T-cell (primary cell): ENCODE measurements around the gene SH3PXD2B. TPM values are rescaled to one million over a fixed set of nuclear protein-coding genes. Genes with fewer than 3 reads are reported as not detected.

ENCODE experiments used
- ATAC-seq, 4 experiments: fragments of 200-7000 bp in 3 of 4; fragments of 150-1000 bp in 1 of 4; cut with Tn5 transposase; replicated peaks in 1 of 4; 1 replicate in 3 of 4; 2 replicates in 1 of 4; pipeline ENCODE4 v1.10.0; 2021; ENCODE audit warnings: moderate library complexity in 3 of 4, mild to moderate bottlenecking in 2 of 4, moderate number of reproducible peaks in 1 of 4
- CTCF ChIA-PET, 2 donors: fragments of 300-600 bp; sonication (Branson Sonifier 250); formaldehyde crosslinking; loops; one replicate each; lab custom pipeline; 2022; ENCODE audit warnings: antibody characterized with exemption in 2 of 2; lab: Charles Lee
- POLR2A ChIA-PET, 2 donors: fragments of 300-600 bp; sonication (Branson Sonifier 250); formaldehyde crosslinking; loops; one replicate each; lab custom pipeline; 2022; ENCODE audit warnings: antibody characterized with exemption in 2 of 2; lab: Charles Lee
- DNase-seq, 35 experiments: peaks; one replicate each; pipeline versions ENCODE4 v3.0.0 to v3.0.0-alpha.2; 2013 to 2023
- H3K27ac ChIP-seq: one replicate; pipeline ENCODE4 v1.5.1; 2013; ENCODE audit warnings: low read length
- H3K27me3 ChIP-seq, 2 experiments: replicated peaks in 1 of 2; 1 replicate in 1 of 2; 2 replicates in 1 of 2; pipeline versions ENCODE4 v1.6.1 to v1.7.0; 2013; ENCODE audit warnings: low read length in 1 of 2, mixed read lengths in 1 of 2; ENCODE audit not compliant: control insufficient read depth in 2 of 2, insufficient read depth in 2 of 2; ENCODE audit errors: extremely low read depth in 1 of 2
- H3K36me3 ChIP-seq, 2 donors: 1 replicate in 1 of 2; 2 replicates in 1 of 2; pipeline versions ENCODE4 v1.6.1 to v1.7.0; 2013; ENCODE audit warnings: low read length in 1 of 2; ENCODE audit not compliant: control insufficient read depth in 2 of 2, insufficient read depth in 1 of 2; ENCODE audit errors: extremely low read depth in 1 of 2
- H3K4me1 ChIP-seq, 2 experiments: 1 replicate in 1 of 2; 2 replicates in 1 of 2; pipeline versions ENCODE4 v1.6.1 to v1.7.0; 2013; ENCODE audit warnings: low read length in 2 of 2, mixed read lengths in 1 of 2; ENCODE audit not compliant: insufficient read depth in 2 of 2, control insufficient read depth in 1 of 2; ENCODE audit errors: extremely low read depth in 1 of 2
- H3K4me3 ChIP-seq, 2 donors: 1 replicate in 1 of 2; 2 replicates in 1 of 2; pipeline versions ENCODE4 v1.5.1 to v1.7.0; 2013; ENCODE audit warnings: mild to moderate bottlenecking in 2 of 2, low read length in 1 of 2, moderate library complexity in 1 of 2; ENCODE audit not compliant: control insufficient read depth in 1 of 2; ENCODE audit errors: extremely low read depth in 1 of 2
- H3K9me3 ChIP-seq: 2 replicates; pipeline ENCODE4 v1.7.0; 2013
- H3K27ac Mint-ChIP-seq, 2 donors: one replicate each; pipeline ENCODE4 v1.8.0; 2020 to 2021; ENCODE audit warnings: mild to moderate bottlenecking in 2 of 2, mixed read lengths in 2 of 2
- H3K27me3 Mint-ChIP-seq, 2 donors: one replicate each; pipeline ENCODE4 v1.8.0; 2021 to 2022; ENCODE audit warnings: mixed read lengths in 2 of 2
- H3K36me3 Mint-ChIP-seq: one replicate; pipeline ENCODE4 v1.8.0; 2021; ENCODE audit warnings: mixed read lengths
- H3K4me1 Mint-ChIP-seq, 3 donors: one replicate each; pipeline ENCODE4 v1.8.0; 2020 to 2022; ENCODE audit warnings: mixed read lengths in 3 of 3, mild to moderate bottlenecking in 1 of 3
- H3K4me3 Mint-ChIP-seq, 3 donors: one replicate each; pipeline ENCODE4 v1.8.0; 2020 to 2022; ENCODE audit warnings: mild to moderate bottlenecking in 3 of 3, mixed read lengths in 3 of 3, moderate library complexity in 3 of 3
- H3K9me3 Mint-ChIP-seq, 3 donors: one replicate each; pipeline ENCODE4 v1.8.0; 2020 to 2022; ENCODE audit warnings: mixed read lengths in 3 of 3
- WGBS: methylation state at CpG from one replicate; pipeline ENCODE4 v1.1.5; 2013; ENCODE audit warnings: missing lambda C conversion rate; ENCODE audit not compliant: insufficient coverage; 5-methylcytosine and 5-hydroxymethylcytosine counted together
- total RNA-seq, 35 experiments: library from RNA in 6 of 35; stranded (reverse) in 6 of 35; fragments of 120-200 nt in 1 of 35; gene quantifications; one replicate each; pipeline versions ENCODE4 v1.2.1 to v1.2.4 and lab custom pipeline; 2013 to 2026

The SH3PXD2B gene
- total RNA-seq, 5 donors from 2014 or later (not counting 1 experiment from before 2014, with no cell fraction given): 0.15 to 0.69 (median 0.38) TPM

DNA sequence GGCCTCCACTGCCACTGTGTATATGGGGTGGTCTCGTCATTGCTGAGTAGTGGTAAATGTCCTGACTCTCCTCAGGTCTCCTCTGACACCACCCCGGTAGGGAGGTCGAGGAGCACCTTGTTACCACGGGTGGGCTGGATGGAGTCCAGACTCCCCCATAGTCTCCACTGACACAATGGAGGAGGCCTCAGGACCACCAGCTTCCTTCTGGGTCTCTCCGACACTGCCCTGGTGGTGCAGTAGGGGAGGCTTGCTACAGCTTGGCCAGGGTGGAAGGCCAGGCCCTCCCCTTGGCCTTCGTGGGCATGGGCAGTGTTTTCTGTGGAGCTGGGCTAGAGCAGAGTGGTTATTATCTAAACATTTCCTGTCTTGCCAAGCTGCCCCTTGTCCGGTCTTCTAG is 15.4 kb upstream of the SH3PXD2B start:
- DNase-seq (no peak), ATAC-seq (no peak)
- Mint-ChIP-seq H3K27ac (no peak overlapping the region), H3K36me3 (no peaks in the 10 kb centered on the region), H3K4me1 (no peaks in the 10 kb centered on the region), H3K9me3 (peaks cover 0 to 8% (median 2%) of the 10 kb centered on the region in 3 donors), H3K4me3 (no peak overlapping the region), H3K27me3 (peaks cover 4 to 16% of the 10 kb centered on the region in 2 donors)
- no peaks in the 10 kb centered on the region for H3K36me3 ChIP-seq
- H3K4me1 ChIP-seq: no peaks in the 10 kb centered on the region
- no peak overlapping the region for H3K27ac ChIP-seq
- ChIA-PET POLR2A (no interaction called here), CTCF (no interaction called here)
- WGBS: no CpG with 5 or more reads among the region's 7 CpGs
- H3K27me3 ChIP-seq: peaks cover 0 to 18% of the 10 kb centered on the region in 2 experiments
- no peaks in the 10 kb centered on the region for H3K9me3 ChIP-seq
- H3K4me3 ChIP-seq: no peak overlapping the region

DNA sequence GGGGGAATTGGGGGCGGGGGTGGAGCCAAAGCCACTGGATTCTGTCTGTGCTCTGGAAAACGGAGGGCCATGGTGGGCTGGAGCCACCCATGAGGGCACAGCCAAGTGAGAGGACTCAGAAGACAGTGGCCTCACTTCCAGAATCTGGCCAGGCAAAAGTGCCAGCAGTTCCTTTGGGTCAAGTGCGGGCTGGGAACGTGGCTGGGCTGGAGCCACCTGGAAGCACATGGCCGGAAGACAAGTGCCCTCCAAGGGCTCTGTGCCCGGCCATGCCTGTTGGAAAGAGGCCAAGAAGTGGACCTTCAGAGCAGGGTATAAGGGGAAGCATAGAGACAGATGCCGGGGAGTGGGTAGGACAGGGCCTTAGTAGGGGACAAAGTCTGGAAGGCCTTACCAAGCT is 11.7 kb upstream of the SH3PXD2B start:
- peaks cover 0 to 15% of the 10 kb centered on the region in 2 experiments for H3K27me3 ChIP-seq
- no peaks in the 10 kb centered on the region for H3K9me3 ChIP-seq
- DNase-seq (no peak), ATAC-seq (no peak)
- H3K27ac Mint-ChIP-seq: no peak overlapping the region
- no peaks in the 10 kb centered on the region for H3K36me3 ChIP-seq
- H3K27ac ChIP-seq: no peak overlapping the region
- H3K4me1 ChIP-seq: peaks cover 0 to 3% of the 10 kb centered on the region in 2 experiments
- peaks cover 4 to 7% of the 10 kb centered on the region in 2 donors for H3K27me3 Mint-ChIP-seq
- H3K4me3 Mint-ChIP-seq: no peak overlapping the region
- 88% methylated on average over 7 of the region's 7 CpGs for WGBS
- CTCF ChIA-PET: interaction anchor here in 1 of 2 donors (1.1 kb wide), 1 partner anchor 19 kb away, joined by 4 read pairs; no protein-coding TSS in a partner anchor
- POLR2A ChIA-PET: no interaction called here
- H3K4me3 ChIP-seq: no peak overlapping the region
- peaks cover 6 to 8% (median 8%) of the 10 kb centered on the region in 3 donors for H3K4me1 Mint-ChIP-seq
- H3K36me3 Mint-ChIP-seq: peaks cover 5% of the 10 kb centered on the region
- H3K9me3 Mint-ChIP-seq: peaks cover 3 to 18% (median 10%) of the 10 kb centered on the region in 3 donors

- POLR2A ChIA-PET: no interaction called here
- peaks cover 3 to 8% of the 10 kb centered on the region in 2 experiments for H3K4me1 ChIP-seq
- peaks cover 0 to 15% of the 10 kb centered on the region in 2 experiments for H3K27me3 ChIP-seq
Observed at GRCh38 chr5:172463031-172463430, 8.7 kb upstream of the SH3PXD2B start.

DNA sequence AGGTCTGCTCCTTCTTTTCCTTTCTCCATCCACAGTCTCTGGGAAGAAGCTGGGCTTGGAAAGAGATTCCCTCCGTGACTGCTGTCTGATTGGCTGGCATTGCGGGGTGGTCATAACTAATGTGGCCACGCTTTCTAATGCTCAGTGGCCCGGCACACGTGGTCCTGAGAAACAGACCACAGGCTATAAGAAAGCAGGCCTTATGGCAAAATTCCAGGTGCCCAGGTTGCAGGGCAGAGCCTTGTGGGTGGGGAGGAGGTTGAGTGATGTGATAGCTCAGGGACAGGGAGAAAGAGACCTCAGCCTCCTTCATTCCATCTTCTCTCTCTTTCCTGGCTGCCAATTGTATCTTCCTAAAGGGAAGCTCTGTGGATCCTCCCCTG is 5.4 kb upstream of the SH3PXD2B start:
- peaks cover 4 to 7% of the 10 kb centered on the region in 2 donors for H3K27me3 Mint-ChIP-seq
- DNase-seq (no peak), ATAC-seq (no peak)
- H3K4me3 Mint-ChIP-seq: no peak overlapping the region
- no peaks in the 10 kb centered on the region for H3K36me3 ChIP-seq
- peaks cover 0 to 31% of the 10 kb centered on the region in 2 experiments for H3K27me3 ChIP-seq
- H3K36me3 Mint-ChIP-seq: peaks cover 5% of the 10 kb centered on the region
- POLR2A ChIA-PET: no interaction called here
- H3K9me3 Mint-ChIP-seq: peaks cover 3 to 10% (median 8%) of the 10 kb centered on the region in 3 donors
- H3K4me1 Mint-ChIP-seq: peaks cover 14 to 26% (median 17%) of the 10 kb centered on the region in 3 donors
- CTCF ChIA-PET: interaction anchor here (0.6 to 2.4 kb wide), 3 partner anchors 8 to 230 kb away, joined by 3 to 12 read pairs (median 5); no protein-coding TSS in a partner anchor
- no peaks in the 10 kb centered on the region for H3K9me3 ChIP-seq
- no peak overlapping the region for H3K27ac Mint-ChIP-seq
- no peak overlapping the region for H3K27ac ChIP-seq
- 85% methylated on average over 4 of the region's 5 CpGs for WGBS
- peaks cover 3 to 10% of the 10 kb centered on the region in 2 experiments for H3K4me1 ChIP-seq
- no peak overlapping the region for H3K4me3 ChIP-seq

More at GRCh38 chr5:172463031-172463430, 8.7 kb upstream of the SH3PXD2B start:
- DNase-seq (no peak), ATAC-seq (no peak)
- Mint-ChIP-seq H3K9me3 (peaks cover 3 to 13% (median 8%) of the 10 kb centered on the region in 3 donors), H3K36me3 (peaks cover 5% of the 10 kb centered on the region), H3K4me3 (no peak overlapping the region), H3K4me1 (peaks cover 11 to 23% (median 14%) of the 10 kb centered on the region in 3 donors), H3K27ac (no peak overlapping the region), H3K27me3 (peaks cover 0 to 2% of the 10 kb centered on the region in 2 donors)
- Histone ChIP-seq H3K27ac (no peak overlapping the region), H3K36me3 (no peaks in the 10 kb centered on the region), H3K4me3 (no peak overlapping the region), H3K9me3 (no peaks in the 10 kb centered on the region)
- CTCF ChIA-PET: no interaction called here
- 83% methylated on average over 6 of the region's 9 CpGs for WGBS

GRCh38 chr5:172458976-172459782 is 4.9 kb upstream of the SH3PXD2B start:
- ATAC-seq: no peak
- no peak overlapping the region for H3K4me3 ChIP-seq
- Mint-ChIP-seq H3K27ac (no peak overlapping the region), H3K4me1 (peaks cover 16 to 29% (median 19%) of the 10 kb centered on the region in 3 donors), H3K27me3 (peaks cover 6 to 8% of the 10 kb centered on the region in 2 donors), H3K9me3 (peaks cover 3 to 8% (median 8%) of the 10 kb centered on the region in 3 donors), H3K4me3 (no peak overlapping the region), H3K36me3 (peaks cover 5% of the 10 kb centered on the region)
- peaks cover 0 to 33% of the 10 kb centered on the region in 2 experiments for H3K27me3 ChIP-seq
- CTCF ChIA-PET: interaction anchor here (0.6 to 2.4 kb wide), 3 partner anchors 8 to 230 kb away, joined by 3 to 12 read pairs (median 5); no protein-coding TSS in a partner anchor
- POLR2A ChIA-PET: no interaction called here
- 83% methylated on average over 7 of the region's 9 CpGs for WGBS
- H3K4me1 ChIP-seq: peaks cover 3 to 13% of the 10 kb centered on the region in 2 experiments
- no peaks in the 10 kb centered on the region for H3K9me3 ChIP-seq
- no peak overlapping the region for H3K27ac ChIP-seq
- DNase-seq: no peak
- no peaks in the 10 kb centered on the region for H3K36me3 ChIP-seq

GRCh38 chr5:172456076-172456722 is 1.9 kb upstream of the SH3PXD2B start:
- Mint-ChIP-seq H3K4me3 (peak overlapping the region in 2 of 3 donors; percentile 47 to 81), H3K4me1 (peaks cover 18 to 28% (median 19%) of the 10 kb centered on the region in 3 donors), H3K27me3 (peaks cover 20 to 28% of the 10 kb centered on the region in 2 donors), H3K36me3 (no peaks in the 10 kb centered on the region), H3K27ac (no peak overlapping the region), H3K9me3 (no peaks in the 10 kb centered on the region)
- DNase-seq: no peak
- WGBS: 72% methylated on average over 7 of the region's 10 CpGs
- Histone ChIP-seq H3K27me3 (peaks cover 0 to 56% of the 10 kb centered on the region in 2 experiments), H3K4me3 (no peak overlapping the region), H3K9me3 (no peaks in the 10 kb centered on the region), H3K4me1 (peaks cover 6 to 22% of the 10 kb centered on the region in 2 experiments), H3K36me3 (no peaks in the 10 kb centered on the region), H3K27ac (no peak overlapping the region)
- ChIA-PET POLR2A (interaction anchor here (0.6 to 0.8 kb wide), 2 partner anchors 213 to 447 kb away, joined by 4 read pairs; no protein-coding TSS in a partner anchor), CTCF (no interaction called here)
- ATAC-seq: no peak
